ENCODE measurements around the gene SPOCK1.

SPOCK1 gene

GRCh38 chr5:137290373-137290772 lies 208.8 kb downstream of the SPOCK1 start:
- no peak for FAIRE-seq

GRCh38 chr5:137289856-137290255 lies 209.3 kb downstream of the SPOCK1 start:
- no peak for FAIRE-seq

GRCh38 chr5:137287569-137287968 lies 211.6 kb downstream of the SPOCK1 start:
- FAIRE-seq: no peak

GRCh38 chr5:137286025-137286610 lies 213.0 kb downstream of the SPOCK1 start:
- no peak for FAIRE-seq

- FAIRE-seq: no peak
Measured at GRCh38 chr5:137283801-137284200, 215.3 kb downstream of the SPOCK1 start.

DNA sequence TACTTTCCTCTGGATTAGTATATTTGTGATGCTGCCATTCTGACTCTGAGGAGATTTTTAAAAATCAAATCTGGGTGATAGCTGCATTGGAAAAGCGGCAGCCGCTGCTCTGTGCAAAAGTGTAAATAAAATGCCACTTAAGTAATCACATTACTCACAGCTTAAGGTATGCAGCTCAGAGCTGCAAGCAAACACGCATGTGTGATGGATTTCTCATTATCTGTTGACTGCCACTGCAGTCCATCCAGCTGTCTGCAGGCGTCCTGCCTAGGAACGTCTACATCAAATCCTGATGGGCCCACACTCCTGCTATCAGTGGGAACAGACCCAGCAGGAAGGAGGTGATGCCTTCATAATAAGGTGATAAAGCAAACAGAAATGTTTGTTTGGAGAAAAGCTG lies 216.9 kb downstream of the SPOCK1 start:
- FAIRE-seq: no peak

- no peak for FAIRE-seq
Measured at GRCh38 chr5:137281201-137281600, 217.9 kb downstream of the SPOCK1 start.

DNA sequence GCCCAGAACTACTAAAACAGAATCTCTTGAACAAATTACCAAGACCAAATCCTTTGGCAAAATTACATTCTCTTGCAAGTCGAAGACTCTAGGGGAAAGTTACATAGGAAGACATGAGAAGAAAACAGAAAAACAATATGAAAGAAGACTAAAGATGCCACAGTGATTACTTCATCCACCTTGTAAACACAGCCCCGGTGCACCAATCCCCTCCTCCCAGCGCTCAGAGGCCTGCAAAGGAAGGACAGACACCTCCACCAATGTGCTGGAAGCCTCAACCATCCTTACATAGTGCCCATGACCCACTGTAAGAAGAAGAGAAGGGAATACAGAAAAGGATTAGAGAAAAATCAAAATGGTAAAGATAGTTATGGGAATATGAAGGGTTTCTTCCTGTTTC lies 218.5 kb downstream of the SPOCK1 start:
- no peak for FAIRE-seq

DNA sequence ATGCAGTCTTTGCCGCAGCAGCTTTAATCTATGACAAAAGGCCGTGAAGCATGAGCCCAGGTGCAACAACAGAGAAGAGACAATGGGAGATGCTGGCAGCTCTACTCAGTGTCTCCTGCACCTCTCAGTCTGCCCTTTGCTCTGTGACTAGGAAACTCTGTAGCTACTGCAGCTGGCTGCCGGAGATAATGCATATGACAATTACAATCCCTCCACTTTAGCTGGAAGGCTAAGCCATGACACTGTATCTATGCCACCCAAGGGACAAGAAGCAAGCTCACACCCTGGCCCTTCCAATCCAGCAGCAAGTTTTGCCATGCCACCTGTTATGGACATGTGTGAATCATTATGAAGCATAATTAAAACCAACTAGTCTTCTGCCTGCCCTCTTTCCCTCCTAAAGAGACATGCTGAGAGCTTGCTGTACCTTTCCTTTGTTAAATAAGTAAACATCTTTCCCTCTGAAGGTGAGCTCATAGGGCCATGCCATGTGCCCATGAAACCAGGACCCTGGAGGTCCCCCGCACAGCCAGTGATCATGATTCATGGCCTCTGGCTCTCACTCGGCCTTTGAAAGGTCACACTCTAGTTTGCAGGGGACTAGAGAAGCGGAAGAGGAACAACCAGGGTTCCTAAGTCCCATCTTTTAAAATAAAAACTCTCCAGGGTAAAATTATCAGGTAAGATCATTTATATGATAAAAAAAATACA lies 219.4 kb downstream of the SPOCK1 start:
- FAIRE-seq: no peak

DNA sequence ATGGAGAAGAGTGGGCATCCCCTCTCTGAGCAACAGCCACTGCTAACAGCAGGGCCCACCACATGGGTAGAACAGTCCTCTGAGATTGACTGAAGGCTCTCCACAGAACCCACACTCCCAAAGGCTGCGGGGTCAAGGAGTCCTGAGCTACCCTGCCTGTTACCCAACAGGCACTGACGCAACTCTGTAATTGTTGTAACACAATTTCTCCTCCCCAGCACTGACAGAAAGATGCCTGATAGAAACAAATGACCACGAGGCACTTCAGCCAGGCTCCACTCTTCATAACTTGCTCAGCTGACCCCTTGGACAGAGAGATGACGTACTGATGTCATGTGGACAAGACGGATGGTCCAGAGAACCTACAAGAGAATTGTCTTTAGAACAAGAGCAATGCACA lies 220.7 kb downstream of the SPOCK1 start:
- no peak for FAIRE-seq

DNA sequence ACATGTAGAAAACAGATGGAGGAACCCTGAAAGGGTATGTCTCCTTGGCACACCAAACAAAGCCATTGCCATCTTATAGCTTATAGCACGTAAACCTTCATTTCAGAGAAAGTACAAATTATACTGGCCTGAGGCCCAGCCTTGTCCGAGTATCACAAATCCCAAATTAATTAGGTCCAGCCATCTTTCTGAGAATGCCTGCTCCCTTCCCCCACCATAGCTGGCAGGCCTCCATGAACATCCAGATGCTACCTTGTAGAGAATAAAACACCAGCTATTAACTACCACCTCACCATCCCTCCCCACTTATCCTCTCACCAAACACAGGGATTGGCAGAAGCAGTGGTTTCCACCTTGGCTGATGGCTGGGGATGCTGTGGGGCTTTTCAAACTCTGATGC lies 224.0 kb downstream of the SPOCK1 start:
- FAIRE-seq: no peak

GRCh38 chr5:137273511-137273910 lies 225.6 kb downstream of the SPOCK1 start:
- no peak for FAIRE-seq

DNA sequence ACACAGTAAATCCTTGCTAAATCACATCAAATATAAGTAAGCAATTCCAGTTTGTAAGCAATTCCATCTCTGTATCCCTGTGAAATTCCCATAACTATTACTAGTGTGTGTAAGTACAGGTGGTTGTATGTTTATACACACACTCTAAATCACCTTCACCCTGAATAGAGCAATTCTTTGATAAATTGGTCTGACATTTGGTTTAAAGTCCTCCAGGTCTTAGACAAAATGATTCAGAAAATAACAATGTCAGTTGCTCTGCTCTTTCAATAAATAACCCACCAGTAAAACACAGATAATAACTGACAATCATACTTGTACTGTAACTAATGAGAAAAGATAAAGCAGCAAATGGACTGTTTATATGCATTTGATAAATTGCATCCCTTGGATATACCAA lies 226.3 kb downstream of the SPOCK1 start:
- no peak for FAIRE-seq

- FAIRE-seq: no peak
Measured at GRCh38 chr5:137269946-137270345, 229.2 kb downstream of the SPOCK1 start.

DNA sequence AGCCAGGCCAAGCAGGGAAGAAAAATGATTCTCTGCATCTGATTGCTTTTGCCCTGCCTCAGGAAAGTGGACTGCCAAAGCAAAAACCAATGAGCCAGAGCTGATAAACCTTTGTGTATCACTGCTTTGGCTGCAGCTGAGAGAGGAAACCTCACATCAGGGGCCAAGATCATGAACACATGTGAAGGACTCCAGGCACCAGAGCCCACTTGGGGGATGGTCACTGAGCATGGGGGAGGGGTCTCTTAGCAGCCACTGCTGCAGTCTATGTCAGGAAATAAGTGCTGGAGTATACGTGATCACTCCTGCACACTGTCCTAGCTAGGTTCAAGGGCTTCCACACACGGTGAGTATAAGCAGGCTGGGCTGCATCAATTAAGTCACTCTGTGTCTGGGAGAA lies 229.9 kb downstream of the SPOCK1 start:
- FAIRE-seq: no peak

GRCh38 chr5:137268646-137269045 lies 230.5 kb downstream of the SPOCK1 start:
- no peak for FAIRE-seq

GRCh38 chr5:137266186-137266585 lies 232.9 kb downstream of the SPOCK1 start:
- no peak for FAIRE-seq

DNA sequence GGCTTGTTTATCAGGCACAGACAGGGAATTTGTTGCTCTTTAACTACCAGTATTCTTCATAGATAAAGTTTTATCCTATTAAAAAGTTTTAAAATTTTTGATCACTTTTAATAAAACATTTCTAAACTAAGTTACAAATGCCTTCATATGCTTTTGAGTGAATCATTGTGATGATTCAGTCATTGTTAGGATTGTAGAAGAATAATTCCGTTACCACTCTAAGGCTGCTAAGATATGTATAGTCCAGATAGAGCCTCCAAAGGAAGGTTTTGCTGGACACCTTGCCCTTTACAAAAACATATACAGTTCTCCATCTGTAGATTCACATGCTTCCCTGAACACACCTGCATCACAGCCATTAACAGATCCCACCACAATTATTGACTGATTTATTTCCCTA lies 233.7 kb downstream of the SPOCK1 start:
- no peak for FAIRE-seq

- FAIRE-seq: no peak
Measured at GRCh38 chr5:137264573-137264972, 234.6 kb downstream of the SPOCK1 start.

GRCh38 chr5:137264041-137264440 lies 235.1 kb downstream of the SPOCK1 start:
- FAIRE-seq: no peak

DNA sequence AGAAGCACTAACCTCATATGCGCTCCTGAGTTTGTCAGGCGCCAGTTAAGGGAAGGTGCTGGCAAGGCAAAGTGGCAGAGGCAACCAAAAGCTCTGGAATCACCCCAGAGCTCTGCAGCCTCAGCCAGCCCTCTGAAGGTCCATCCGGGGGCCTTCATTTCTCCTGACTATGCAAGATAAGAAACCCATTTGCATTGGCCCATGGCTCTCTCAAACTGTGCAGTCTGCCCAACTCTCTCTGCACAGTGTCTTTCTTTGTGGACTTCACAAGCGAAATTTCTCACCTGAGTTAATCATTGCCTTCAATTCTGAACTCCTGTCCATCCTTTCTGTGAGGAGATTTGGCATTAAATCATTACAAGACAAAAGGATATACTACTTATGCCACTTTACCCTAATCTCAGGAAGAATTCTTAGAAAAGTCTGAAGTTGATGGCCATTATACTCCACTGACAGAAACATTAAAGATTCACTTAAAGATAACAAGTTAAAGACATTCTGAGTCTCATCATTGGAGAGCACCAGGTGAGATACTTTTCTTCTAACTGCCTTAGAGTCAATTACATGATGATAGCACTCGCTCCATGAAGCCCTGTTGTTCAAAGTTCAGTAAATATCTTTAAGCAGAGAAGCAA lies 235.6 kb downstream of the SPOCK1 start:
- FAIRE-seq: no peak

DNA sequence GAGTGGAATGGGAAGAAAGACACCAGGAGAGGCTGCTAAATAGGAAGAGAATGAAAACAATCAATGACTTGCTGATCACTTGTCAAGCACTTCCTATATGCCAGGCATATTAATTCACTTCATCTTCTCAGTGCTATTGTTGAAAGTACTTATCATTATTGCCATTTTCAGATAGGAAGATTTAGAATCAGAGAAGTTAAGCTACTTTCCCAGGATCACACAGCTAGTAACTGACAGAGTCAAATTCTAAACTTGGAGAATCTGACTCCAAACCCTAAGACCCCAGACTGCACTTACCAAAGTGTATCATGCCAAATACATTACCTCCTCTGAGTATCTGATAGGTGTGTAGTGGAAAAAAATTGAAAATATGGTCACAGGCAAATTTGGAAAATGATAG lies 236.3 kb downstream of the SPOCK1 start:
- FAIRE-seq: no peak

- no peak for FAIRE-seq
Measured at GRCh38 chr5:137260820-137261695, 238.1 kb downstream of the SPOCK1 start.

Data from colon (tissue), 2 donors.